ENCODE measurements around the gene DUOX2. TPM values are rescaled to one million over a fixed set of nuclear protein-coding genes. Genes with fewer than 3 reads are reported as not detected.

The DUOX2 gene
- total RNA-seq, 4 donors from 2014 or later: 0.19 to 3.3 (median 1.6) TPM

- H3K27ac ChIP-seq: no peak overlapping the region
- no peak for DNase-seq
- no peak for TF ChIP-seq CTCF (IDR thresholded peaks at IDR 0.05)
- no peak for TF ChIP-seq POLR2A (IDR thresholded peaks at IDR 0.05)
- no peaks in the 10 kb centered on the region for H3K4me1 ChIP-seq
- H3K9me3 ChIP-seq: no peaks in the 10 kb centered on the region
- H3K27me3 ChIP-seq: no peaks in the 10 kb centered on the region
- no peak overlapping the region for H3K4me3 ChIP-seq
- H3K36me3 ChIP-seq: no peaks in the 10 kb centered on the region
Observed at GRCh38 chr15:45156744-45157455, 42.9 kb upstream of the DUOX2 start.

GRCh38 chr15:45155739-45156138, 41.8 kb upstream of the DUOX2 start:
- Histone ChIP-seq H3K27me3 (no peaks in the 10 kb centered on the region), H3K4me3 (no peak overlapping the region), H3K4me1 (no peaks in the 10 kb centered on the region), H3K9me3 (no peaks in the 10 kb centered on the region), H3K27ac (no peak overlapping the region), H3K36me3 (no peaks in the 10 kb centered on the region)
- DNase-seq: no peak
- TF ChIP-seq POLR2A (IDR thresholded peaks at IDR 0.05) (no peak), CTCF (IDR thresholded peaks at IDR 0.05) (no peak)

- Histone ChIP-seq H3K4me3 (no peak overlapping the region), H3K27me3 (no peaks in the 10 kb centered on the region), H3K36me3 (no peaks in the 10 kb centered on the region), H3K4me1 (no peaks in the 10 kb centered on the region), H3K27ac (no peak overlapping the region), H3K9me3 (no peaks in the 10 kb centered on the region)
- TF ChIP-seq POLR2A (IDR thresholded peaks at IDR 0.05): no peak
- no peak for TF ChIP-seq CTCF (IDR thresholded peaks at IDR 0.05)
- no peak for DNase-seq
Observed at GRCh38 chr15:45151998-45152828, 38.2 kb upstream of the DUOX2 start.

GRCh38 chr15:45150997-45151396, 37.0 kb upstream of the DUOX2 start:
- Histone ChIP-seq H3K27ac (no peak overlapping the region), H3K27me3 (no peaks in the 10 kb centered on the region), H3K4me1 (no peaks in the 10 kb centered on the region), H3K9me3 (no peaks in the 10 kb centered on the region), H3K4me3 (no peak overlapping the region), H3K36me3 (no peaks in the 10 kb centered on the region)
- no peak for DNase-seq
- TF ChIP-seq CTCF (IDR thresholded peaks at IDR 0.05) (no peak), POLR2A (IDR thresholded peaks at IDR 0.05) (no peak)

- no peaks in the 10 kb centered on the region for H3K27me3 ChIP-seq
- DNase-seq: no peak
- TF ChIP-seq POLR2A (IDR thresholded peaks at IDR 0.05) (no peak), CTCF (IDR thresholded peaks at IDR 0.05) (no peak)
- no peak overlapping the region for H3K4me3 ChIP-seq
- H3K9me3 ChIP-seq: no peaks in the 10 kb centered on the region
- H3K4me1 ChIP-seq: no peaks in the 10 kb centered on the region
- H3K36me3 ChIP-seq: no peaks in the 10 kb centered on the region
- no peak overlapping the region for H3K27ac ChIP-seq
Observed at GRCh38 chr15:45150481-45150880, 36.5 kb upstream of the DUOX2 start.
